ENCODE data around the gene ZC2HC1C.

- TF ChIP-seq EZH2 (IDR thresholded peaks at IDR 0.05; ENCODE audit: insufficient read depth, low read length) (no peak), CTCF (IDR thresholded peaks at IDR 0.05; ENCODE audit: insufficient read depth, low read depth, low read length) (no peak)
These were observed 40.4 kb downstream of the ZC2HC1C start for GRCh38 chr14:75109877-75110276.

Measured in astrocyte (in vitro differentiated cells and primary cell).